MM.1S (cell line): ENCODE measurements around the gene CCDC126.

Experiments used
- DNase-seq: peaks from one replicate; pipeline ENCODE4 v3.0.0-alpha.2; 2015
- H2AFZ ChIP-seq: fragments of 300-600 bp; sonication (generic); 2 replicates; pipeline ENCODE4 v1.6.0; 2016; ENCODE audit warnings: antibody characterized with exemption, low read length
- H3F3A ChIP-seq: fragments of 300-600 bp; sonication (generic); 2 replicates; pipeline ENCODE4 v1.6.1; 2016; ENCODE audit warnings: mild to moderate bottlenecking, antibody characterized with exemption, low read length, moderate library complexity, mixed read lengths; ENCODE audit not compliant: insufficient read depth
- H3K27ac ChIP-seq: fragments of 300-600 bp; sonication (generic); 2 replicates; pipeline ENCODE4 v1.5.1; 2016; ENCODE audit warnings: mild to moderate bottlenecking, low read length
- H3K27me3 ChIP-seq: fragments of 300-600 bp; sonication (generic); replicated peaks from 2 replicates; pipeline ENCODE4 v1.6.0; 2016; ENCODE audit warnings: low read length; ENCODE audit not compliant: insufficient read depth
- H3K36me3 ChIP-seq: fragments of 300-600 bp; sonication (generic); replicated peaks from 2 replicates; pipeline ENCODE4 v1.6.1; 2016; ENCODE audit warnings: mild to moderate bottlenecking, low read length, mixed read lengths; ENCODE audit not compliant: insufficient read depth
- H3K4me1 ChIP-seq: fragments of 300-600 bp; sonication (generic); 2 replicates; pipeline ENCODE4 v1.6.1; 2016; ENCODE audit warnings: low read length, mixed read lengths
- H3K4me2 ChIP-seq: fragments of 300-600 bp; sonication (generic); 2 replicates; pipeline ENCODE4 v1.6.0; 2016; ENCODE audit warnings: low read depth, low read length
- H3K4me3 ChIP-seq: fragments of 300-600 bp; sonication (generic); 2 replicates; pipeline ENCODE4 v1.5.1; 2016; ENCODE audit warnings: low read length, mixed read lengths
- H3K79me2 ChIP-seq: fragments of 300-600 bp; sonication (generic); 2 replicates; pipeline ENCODE4 v1.6.1; 2016; ENCODE audit warnings: mixed run types, low read length, mixed read lengths
- H3K9ac ChIP-seq: fragments of 300-600 bp; sonication (generic); 2 replicates; pipeline ENCODE4 v1.6.1; 2016; ENCODE audit warnings: low read length, mixed read lengths
- H3K9me2 ChIP-seq: fragments of 300-600 bp; sonication (generic); replicated peaks from 2 replicates; pipeline ENCODE4 v1.6.1; 2016; ENCODE audit warnings: mild to moderate bottlenecking, low read length, mixed read lengths; ENCODE audit not compliant: insufficient read depth
- H3K9me3 ChIP-seq: fragments of 300-600 bp; sonication (generic); replicated peaks from 2 replicates; pipeline ENCODE4 v1.6.1; 2016; ENCODE audit warnings: mild to moderate bottlenecking, low read length, mixed read lengths; ENCODE audit not compliant: insufficient read depth
- H4K20me1 ChIP-seq: fragments of 300-600 bp; sonication (generic); 2 replicates; pipeline ENCODE4 v1.6.1; 2016; ENCODE audit warnings: mild to moderate bottlenecking, low read length, moderate library complexity, mixed read lengths; ENCODE audit not compliant: insufficient read depth
- CTCF ChIP-seq: fragments of 300-600 bp; sonication (generic); IDR thresholded peaks from 2 replicates; pipeline ENCODE4 v1.5.1; 2016; ENCODE audit warnings: antibody characterized with exemption, low read length, mixed read lengths
- EZH2 ChIP-seq: fragments of 300-600 bp; sonication (generic); optimal IDR thresholded peaks from 2 replicates; pipeline ENCODE3; 2017; ENCODE audit warnings: low read depth, mild to moderate bottlenecking, antibody characterized with exemption, low read length, mixed read lengths
- EZH2phosphoT487 ChIP-seq: fragments of 300-600 bp; sonication (generic); IDR thresholded peaks from 2 replicates; pipeline ENCODE4 v1.6.1; 2018; ENCODE audit warnings: antibody characterized with exemption, low read length

CCDC126 gene

DNA sequence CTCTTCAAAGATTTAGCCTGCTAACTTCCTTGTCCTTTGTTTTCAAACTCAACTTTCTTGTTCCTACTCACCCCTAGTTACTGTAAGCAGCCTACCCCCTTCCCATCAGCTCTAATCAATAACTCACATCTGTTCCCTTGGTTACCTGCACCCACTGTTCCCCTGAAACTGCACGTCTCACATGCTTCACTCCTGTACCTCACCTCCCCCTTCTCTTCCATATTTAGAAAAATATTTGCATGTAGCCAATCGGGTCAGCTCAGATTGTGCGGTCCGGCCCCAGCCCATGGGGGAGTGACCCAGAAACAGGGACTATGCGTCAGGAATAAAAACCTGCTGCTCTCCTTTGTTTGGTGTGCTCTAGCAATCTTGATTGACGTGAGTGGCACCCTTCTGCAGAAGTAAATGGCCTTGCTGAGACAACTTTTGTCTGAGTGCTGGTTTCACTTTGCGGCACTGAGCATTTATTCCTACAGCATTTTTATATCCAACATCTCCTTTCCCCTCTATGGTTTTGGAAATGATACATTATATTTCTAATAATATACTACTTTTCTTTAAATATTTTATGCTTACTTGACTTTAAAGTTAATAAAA, 61.7 kb downstream of the CCDC126 start:
- no peak overlapping the region for H3K9ac ChIP-seq
- no peak for DNase-seq
- no peaks in the 10 kb centered on the region for H3K79me2 ChIP-seq
- H2AFZ ChIP-seq, result no peak overlapping the region
- no peaks in the 10 kb centered on the region for H3K27me3 ChIP-seq
- no peak for TF ChIP-seq EZH2
- no peak for TF ChIP-seq CTCF
- TF ChIP-seq EZH2phosphoT487, result no peak
- H4K20me1 ChIP-seq, result no peaks in the 10 kb centered on the region
- no peak overlapping the region for H3K4me3 ChIP-seq
- no peaks in the 10 kb centered on the region for H3K4me1 ChIP-seq
- no peaks in the 10 kb centered on the region for H3F3A ChIP-seq
- H3K9me3 ChIP-seq, result no peaks in the 10 kb centered on the region
- no peaks in the 10 kb centered on the region for H3K9me2 ChIP-seq
- H3K4me2 ChIP-seq, result no peak overlapping the region
- H3K27ac ChIP-seq, result no peak overlapping the region
- no peaks in the 10 kb centered on the region for H3K36me3 ChIP-seq

- TF ChIP-seq EZH2phosphoT487 (no peak), CTCF (no peak), EZH2 (no peak)
- no peak overlapping the region for H2AFZ ChIP-seq
- no peaks in the 10 kb centered on the region for H3K79me2 ChIP-seq
- no peaks in the 10 kb centered on the region for H3K27me3 ChIP-seq
- DNase-seq, result no peak
- no peak overlapping the region for H3K4me3 ChIP-seq
- no peaks in the 10 kb centered on the region for H3F3A ChIP-seq
- H3K9me3 ChIP-seq, result no peaks in the 10 kb centered on the region
- H3K27ac ChIP-seq, result no peak overlapping the region
- no peaks in the 10 kb centered on the region for H4K20me1 ChIP-seq
- no peak overlapping the region for H3K4me2 ChIP-seq
- no peak overlapping the region for H3K9ac ChIP-seq
- H3K4me1 ChIP-seq, result no peaks in the 10 kb centered on the region
- H3K36me3 ChIP-seq, result no peaks in the 10 kb centered on the region
- no peaks in the 10 kb centered on the region for H3K9me2 ChIP-seq
Measured at GRCh38 chr7:23661385-23661784, 64.2 kb downstream of the CCDC126 start.

GRCh38 chr7:23662124-23662983, 65.2 kb downstream of the CCDC126 start:
- no peaks in the 10 kb centered on the region for H3K79me2 ChIP-seq
- no peaks in the 10 kb centered on the region for H3K36me3 ChIP-seq
- no peak overlapping the region for H3K27ac ChIP-seq
- no peaks in the 10 kb centered on the region for H3K9me2 ChIP-seq
- no peak overlapping the region for H3K9ac ChIP-seq
- TF ChIP-seq EZH2phosphoT487, result no peak
- TF ChIP-seq CTCF, result no peak
- TF ChIP-seq EZH2, result no peak
- H4K20me1 ChIP-seq, result no peaks in the 10 kb centered on the region
- H3K4me1 ChIP-seq, result no peaks in the 10 kb centered on the region
- no peak for DNase-seq
- H3K4me2 ChIP-seq, result no peak overlapping the region
- no peaks in the 10 kb centered on the region for H3K9me3 ChIP-seq
- H3K27me3 ChIP-seq, result no peaks in the 10 kb centered on the region
- H3K4me3 ChIP-seq, result no peak overlapping the region
- no peaks in the 10 kb centered on the region for H3F3A ChIP-seq
- no peak overlapping the region for H2AFZ ChIP-seq
